ENCODE data around the gene MOB2.

The MOB2 gene

DNA sequence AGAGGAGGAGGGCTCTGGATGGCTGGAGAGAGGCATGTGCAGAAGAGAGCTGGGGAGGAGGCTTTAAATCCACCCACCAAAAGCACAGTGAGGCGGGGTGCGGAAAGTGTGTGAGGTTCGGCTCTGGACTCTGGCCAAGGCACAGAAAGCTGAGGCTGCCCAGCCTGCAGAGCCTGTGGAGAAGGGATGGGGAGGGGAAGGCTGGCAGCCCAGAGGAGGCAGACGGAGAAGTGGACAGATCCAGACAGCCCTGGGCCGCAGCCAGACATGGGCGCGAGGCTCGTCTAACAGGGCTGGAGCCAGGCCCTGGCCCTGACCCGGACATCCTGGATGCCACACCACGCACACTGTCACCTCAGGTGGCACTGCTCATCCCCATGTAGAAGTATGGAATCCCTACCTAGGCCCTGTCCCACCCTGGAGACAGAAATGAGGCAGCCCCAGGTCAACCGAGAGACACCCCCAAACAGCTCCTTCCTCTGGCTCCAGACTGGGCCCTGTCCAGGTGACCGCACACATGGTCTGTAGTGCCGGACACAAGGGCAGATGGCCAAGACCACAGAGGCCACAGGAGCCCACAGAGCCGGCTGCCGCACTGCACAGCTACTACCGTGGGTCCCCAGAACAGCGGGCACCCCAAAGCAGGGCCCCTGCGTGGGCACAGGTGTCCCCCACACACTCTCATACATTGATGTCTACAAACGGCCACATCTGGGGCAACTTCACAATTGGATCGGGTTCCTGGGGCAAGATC, 16.6 kb upstream of the MOB2 start:
- DNase-seq = no peak

DNA sequence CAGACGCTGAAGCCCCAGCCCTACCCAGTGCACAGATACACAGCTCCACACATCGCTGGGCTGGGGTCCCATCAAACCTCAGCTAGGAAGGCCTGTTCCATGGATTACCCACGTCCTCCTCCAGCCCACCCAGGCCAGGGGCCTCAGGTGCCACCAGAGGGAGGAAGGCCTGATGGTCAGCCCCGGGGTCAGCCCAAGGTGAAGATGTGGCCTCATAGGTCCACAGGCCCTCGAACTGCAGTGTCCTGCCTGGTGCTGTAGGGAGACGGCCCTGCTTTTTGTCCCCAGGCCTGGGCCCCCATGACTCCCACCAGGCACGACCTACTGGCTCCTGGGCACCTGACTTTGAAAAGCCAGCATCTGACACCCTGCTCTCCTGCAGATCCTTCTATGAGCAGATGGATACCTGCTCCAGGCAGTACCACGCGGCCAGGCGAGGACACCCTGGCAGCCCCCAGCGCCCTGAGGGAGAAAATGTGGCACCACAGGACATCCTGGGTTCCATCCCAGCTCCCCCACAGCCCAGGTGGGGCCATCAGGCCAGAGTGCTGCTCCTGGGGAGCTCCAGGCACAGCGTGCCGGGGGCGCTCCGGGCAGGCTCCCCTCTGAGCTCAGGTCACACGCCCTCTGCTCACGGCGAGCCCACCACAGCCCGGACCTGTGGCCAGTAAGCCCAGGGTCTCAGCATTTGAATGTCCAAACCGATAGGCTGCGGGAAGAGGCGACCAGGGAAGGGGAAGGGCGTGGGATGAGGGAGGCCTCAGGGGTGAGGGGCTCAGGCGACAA, 15.8 kb upstream of the MOB2 start:
- no peak for DNase-seq

DNA sequence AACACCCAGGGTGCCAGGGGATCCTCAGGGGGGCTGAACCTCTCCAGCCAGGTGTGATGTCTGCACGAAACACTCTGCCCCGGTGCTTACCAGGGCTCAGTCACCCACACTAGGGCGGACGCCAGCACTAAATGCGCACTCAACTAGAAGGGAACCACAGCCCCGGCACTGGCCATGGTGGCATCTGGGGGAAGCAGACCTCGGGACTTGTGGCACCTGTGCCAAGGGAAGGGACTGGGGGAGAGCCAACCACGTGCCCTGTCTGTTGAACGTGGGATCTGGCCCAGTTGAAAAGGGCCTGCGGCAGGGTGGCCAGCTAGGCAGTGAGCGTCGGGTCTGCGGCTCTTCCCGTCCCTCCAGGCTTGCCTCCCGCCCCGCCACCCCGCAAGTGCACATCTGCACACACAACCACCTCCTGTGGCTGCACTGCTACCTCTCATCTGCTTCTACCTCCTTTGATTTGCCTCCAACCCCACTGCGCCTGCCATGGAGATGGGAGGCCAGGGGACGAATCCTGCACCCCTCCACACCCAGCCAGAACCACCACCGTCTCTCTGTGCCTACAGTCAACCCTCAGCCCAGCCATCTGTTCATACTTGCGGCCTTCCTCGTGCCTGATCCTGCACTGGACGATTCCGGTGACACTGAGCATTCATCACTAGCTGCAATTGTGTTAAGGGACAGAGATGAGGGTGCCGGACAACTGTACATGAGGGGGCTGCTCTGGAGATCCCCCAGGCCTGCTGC, 15.0 kb upstream of the MOB2 start:
- DNase-seq = no peak

DNA sequence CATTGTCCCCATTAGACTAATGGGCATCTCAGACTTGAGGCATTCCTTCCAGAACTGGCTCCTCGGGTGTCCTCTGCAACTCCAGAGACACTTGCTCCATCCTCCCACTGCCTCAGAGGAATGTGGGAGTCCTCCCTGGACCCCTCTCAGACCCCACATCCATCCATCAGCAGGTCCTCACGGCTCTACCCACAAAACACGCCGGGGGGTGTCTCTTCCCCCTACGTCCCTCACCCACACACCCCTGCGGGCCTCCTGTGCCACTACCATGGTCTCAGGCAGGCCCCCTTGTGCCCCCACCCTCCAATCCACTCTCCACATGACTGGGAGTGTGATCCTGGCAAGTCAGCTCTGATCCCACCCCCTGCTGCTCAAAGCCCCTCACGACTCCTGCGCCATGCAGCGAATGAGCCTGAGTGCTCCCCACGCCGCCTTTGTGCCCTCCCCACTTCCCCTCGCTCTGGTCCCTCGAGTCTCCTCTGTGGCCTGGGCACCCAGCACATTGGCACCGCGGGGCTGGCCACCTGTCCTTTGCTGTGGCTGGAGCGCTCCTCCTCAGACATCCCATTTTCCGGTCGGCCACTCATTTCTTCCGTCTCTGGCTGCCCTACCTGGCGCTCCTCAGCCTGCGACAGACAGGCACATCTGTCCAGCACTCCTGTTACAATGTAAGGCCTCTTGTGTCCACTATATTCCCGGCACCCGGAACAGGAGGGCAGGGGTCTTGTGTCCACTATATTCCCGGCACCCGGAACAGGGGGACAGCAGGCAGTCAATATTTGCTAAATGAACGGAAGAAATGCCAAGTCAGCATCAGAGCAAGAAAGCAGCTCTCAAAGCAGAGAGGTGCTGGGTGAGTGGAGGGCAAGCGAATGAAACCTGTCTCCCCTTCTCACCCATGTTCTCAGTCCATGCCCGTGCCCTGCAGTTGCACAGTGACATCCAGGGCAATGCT, 14.2 kb upstream of the MOB2 start:
- no peak for DNase-seq

DNA sequence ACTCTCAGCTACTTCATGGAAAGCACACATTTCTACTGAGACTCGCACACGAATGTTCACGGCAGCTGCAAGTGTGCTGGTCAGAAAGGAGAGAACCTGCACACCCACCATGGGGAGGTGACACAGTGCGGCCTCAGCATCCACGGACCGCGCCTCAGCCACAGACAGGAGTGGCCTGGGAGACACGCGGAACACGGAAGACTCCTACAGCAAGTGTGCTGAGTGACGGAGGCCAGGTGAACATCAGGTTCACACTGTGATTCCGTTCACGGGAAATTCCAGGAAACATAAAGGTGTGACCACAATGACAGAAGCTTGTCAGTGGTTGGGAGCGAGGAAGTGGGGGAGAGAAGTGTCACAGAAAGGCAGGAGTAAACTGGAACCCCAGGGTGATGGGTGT, 13.3 kb upstream of the MOB2 start:
- no peak for DNase-seq

DNA sequence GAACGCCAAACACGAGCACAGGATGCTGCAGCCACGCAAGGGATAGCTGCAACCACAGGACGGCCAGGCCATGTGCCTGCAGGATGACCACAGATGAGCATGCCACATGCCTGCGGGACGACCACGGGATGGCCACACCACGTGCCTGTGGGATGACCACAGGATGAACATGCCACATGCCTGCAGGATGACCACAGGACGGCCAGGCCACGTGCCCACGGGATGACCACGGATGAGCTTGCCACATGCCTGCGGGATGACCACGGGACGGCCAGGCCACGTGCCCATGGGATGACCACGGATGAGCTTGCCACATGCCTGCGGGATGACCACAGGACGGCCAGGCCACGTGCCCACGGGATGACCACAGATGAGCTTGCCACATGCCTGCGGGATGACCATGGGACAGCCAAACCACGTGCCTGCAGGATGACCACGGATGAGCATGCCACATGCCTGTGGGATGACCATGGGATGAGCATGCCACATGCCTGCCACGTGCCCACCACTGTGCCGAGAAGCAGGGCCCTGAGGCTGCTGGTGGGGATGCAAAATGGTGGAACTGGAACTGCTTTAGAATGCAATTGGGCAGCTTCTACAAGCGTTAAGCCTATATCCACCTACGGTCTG, 12.8 kb upstream of the MOB2 start:
- no peak for DNase-seq

DNA sequence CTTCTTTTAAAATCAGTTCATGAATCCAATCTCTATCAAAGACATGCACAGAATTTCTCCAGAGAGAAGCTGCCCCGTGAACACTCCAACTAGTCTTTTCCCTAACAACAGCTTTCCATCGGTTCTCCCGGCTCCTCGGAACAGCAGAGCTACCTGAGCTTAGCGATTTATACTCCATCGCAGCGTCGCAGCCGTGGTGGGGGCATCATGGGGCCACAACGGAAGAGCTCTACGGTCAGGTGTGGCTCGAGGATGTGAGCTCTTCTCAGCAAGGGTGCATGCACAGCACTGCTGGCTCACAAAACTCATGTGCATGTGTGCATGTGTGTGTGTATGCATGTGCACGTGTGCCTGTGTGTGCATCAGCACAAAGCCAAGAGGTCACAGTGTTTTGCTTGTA, 11.7 kb upstream of the MOB2 start:
- DNase-seq = no peak

DNA sequence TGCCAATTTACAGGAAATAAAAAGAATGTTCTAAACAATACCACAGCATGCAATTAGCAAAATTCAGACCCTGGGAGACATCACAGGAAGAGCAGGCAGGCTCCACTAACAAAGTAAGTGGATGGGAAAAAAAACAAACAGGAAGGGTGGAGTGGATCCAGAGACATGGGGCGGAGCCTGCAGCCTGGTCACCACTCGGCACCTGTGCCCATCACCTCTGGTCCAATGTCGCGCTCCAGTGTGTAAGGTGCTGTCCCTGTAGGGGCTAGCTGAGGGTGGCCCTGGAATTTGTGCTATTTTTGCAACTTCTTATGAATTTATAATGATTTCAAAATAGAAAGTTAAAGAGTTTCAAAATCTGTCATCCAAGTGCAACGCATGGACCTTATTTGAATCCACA, 11.0 kb upstream of the MOB2 start:
- no peak for DNase-seq

DNA sequence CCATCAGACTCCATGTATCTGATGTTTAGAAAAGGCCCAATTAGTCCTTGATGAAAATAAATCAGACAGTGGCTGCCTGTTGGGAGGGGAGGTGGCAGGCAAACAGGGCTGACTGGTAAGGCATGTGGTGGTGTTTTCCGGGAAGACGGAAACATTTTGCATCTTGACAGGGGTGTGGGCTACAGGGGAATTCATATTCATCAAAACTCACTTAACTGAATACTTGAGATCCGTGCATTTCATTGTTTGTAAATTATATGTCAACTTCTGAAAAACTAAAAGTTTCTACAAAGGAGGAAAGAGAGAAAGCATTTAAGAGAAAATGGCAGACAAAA, 10.1 kb upstream of the MOB2 start:
- no peak for DNase-seq

DNA sequence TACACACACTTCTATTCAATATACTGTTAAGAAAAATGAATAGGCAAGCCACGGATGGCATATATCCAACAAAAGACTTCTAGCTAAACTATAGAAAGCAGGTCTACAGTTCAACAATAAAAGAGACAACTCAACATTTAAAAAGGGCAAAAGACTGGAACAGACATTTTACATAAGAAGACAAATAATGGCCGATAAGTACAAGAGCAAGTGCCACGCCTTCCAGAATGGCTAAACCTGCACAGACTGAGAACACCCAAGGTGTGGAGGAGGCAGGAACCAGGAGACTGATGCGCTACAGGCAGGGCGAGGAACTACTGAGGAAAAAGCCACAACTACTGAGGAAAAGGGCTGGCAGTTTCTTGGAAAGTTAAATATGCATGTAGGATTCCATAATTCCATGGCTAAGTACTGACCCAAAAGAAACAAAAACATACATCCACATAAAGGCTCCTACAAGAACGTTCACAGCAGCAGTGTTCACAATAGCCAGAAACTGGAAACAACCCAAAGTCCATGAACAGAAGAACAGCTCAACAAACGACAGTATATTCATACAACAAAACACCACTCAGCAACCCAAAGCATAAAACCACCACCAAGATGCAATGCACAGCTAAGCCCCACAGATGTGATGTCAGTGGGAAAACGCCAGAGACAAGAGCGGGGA, 9.6 kb upstream of the MOB2 start:
- DNase-seq = no peak

DNA sequence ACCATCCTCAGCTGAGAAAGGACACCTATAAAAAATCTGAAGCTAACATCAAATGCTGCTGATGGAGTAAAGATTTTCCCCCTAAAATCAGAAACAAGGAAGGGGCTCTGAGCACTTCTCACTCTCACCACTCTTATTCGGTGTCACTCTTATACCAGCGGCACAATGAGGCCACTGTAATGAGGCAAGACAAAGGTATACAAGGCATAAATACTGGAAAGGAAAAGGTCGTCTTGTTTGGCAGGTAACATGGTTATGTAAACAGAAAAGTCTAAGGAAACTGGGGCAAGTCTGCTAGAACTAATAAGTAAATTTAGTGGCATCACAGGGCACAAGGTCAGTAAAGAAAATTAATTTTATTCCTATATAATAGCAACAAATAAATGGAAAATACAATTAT, 8.1 kb upstream of the MOB2 start:
- DNase-seq = no peak

DNA sequence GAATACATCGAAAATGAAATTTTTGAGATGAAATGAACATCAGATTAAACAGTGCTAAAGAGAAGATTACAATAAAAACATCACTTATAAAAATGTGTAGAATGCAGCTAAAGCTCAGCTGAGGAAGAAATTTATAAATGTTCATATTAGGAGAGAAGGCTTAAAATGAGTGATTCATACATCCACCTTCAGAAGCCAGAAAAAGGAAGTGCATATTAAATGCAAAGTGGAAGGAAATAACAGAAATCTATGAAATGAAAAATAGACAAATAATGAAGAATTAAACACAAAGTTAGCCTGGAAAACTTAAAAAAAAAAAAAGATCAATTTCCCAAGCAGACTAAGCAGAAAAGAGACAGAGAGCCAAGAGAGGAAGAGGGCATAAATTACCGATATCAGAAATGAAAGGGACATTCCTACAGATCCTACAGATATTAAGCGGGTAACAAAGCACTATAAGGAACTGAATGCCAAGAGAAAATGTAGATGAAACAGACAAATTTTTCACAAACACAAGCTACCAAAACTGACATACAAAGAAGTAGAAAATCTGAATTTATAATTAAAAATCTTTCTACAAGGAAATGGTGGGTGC, 7.2 kb upstream of the MOB2 start:
- no peak for DNase-seq

DNA sequence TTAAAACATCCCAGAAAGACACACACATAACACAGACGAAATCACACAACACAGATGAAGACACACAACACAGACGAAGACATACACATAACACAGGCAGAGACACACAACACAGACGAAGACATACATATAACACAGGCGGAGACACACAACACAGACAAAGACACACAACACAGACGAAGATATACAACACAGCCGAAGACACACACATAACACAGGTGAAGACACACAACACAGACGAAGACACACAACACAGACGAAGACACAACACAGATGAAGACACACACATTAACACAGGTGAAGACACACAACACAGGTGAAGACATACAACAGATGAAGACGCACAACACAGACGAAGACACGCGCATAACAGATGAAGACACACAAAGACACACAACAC, 4.8 kb upstream of the MOB2 start:
- DNase-seq = no peak

DNA sequence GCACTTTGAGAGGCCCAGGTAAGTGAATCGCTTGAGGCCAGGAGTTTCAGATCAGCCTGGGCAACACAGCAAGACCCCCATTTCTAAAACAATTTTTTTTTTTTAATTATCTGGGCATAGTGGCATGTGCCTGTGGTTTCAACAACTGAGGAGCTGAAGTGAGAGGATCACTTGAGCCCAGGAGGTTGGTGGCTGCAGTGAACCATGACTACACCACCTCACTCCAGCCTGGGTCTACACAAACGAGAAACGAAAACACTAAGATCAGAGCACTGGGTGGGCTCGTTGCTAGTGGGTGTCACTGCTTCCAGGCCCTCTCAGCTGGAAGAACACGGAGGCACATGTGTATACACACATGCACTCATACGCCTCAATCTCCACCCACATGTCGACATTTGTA, 4.1 kb upstream of the MOB2 start:
- DNase-seq = no peak

DNA sequence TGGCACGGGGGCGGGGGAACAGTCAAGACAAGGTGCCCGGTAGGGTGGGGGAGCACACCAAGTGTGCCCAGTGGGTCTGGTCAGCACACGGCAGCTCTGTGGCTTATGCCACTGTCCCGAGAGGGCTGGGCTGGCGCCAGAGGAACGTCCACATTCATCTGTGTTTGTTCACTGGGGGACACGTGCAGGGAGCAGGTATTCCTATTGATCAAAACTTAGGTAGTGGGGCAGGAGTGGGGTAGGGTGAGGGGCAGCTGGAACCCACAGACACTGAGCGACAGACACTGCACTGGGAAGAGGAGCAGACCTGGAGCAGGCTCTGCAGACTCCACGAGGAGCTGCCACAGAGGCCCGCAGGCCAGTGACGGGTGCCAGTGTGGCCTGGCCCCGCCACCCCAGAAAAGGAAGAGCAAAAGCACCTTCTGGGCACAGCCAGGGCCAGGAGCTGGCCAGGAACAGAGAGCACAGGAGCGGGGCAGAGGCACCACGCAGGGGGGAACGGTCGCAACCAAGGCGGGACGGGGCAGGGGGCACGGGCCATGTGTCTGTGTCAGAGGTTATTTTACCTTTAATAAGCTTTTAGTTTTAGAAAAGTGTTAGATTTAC, 2.1 kb upstream of the MOB2 start:
- DNase-seq = no peak

DNA sequence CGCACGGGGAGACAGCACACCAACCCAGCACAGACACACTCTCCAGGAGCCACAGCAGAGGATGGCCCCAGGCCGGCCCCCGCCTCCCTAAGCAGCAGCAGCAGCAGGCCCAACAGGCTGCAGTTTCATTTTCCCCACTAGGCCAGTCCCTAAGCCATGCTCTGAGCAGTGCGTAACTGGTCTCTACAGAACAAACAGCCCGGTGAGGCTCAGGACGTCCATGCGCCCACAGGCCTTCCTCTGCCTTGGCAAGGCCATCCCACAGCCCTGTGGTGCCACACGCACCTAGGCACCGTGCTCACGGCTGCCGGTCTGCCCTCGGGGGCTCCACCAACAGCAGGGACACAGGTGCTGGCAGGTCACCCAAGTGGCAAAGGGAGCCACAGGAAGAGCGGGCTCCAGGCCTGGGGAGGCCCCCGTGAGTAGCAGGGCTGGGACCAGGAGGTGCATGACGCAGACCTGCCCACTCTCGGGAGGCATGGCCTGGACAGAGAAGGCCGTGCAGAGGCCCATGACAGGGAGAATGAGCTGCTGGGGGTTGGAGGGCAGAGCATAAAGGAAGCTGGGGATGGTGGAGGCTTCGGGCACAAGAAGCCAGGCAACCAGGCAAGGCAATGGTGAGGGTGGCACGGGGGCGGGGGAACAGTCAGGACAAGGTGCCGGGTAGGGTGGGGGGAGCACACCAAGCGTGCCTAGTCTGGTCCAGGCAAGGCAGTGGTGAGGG, 1.4 kb upstream of the MOB2 start:
- DNase-seq = no peak

DNA sequence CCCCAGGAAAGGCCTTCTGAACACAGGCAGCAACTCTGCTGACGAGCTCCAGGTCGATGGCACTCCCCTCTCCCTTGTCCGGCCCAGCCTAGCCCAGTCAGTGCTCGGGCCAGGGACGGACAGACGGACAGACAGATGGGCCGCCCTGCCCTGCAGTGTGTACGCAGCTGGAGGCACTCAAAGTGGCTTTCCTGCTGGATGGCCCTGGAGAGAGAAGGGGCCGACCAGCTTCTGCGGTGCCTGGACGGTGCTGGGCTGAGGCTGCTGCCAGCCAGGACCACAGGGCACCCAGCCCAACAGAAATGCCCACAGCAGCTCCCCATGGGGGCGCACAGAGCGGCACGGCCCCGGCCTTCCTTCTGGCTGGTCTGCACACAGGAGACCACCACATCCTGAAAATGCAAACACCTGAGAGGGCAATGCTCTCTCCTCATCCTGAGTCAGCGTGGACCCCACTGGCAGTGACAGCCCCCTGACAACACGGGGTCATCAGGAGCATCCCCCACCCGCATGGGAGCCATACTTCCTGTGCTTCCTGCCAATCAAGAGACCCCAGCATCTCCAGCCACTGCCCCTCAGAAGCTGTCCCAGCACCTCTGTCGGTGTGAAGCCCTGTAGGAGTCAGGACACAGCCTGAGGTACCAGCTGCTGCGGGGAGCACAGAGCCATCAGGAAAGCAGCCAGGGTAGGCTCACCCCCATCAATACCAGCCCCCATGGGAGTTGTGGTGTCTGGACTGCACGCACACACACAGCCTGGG, 692 bp upstream of the MOB2 start:
- DNase-seq = no peak

DNA sequence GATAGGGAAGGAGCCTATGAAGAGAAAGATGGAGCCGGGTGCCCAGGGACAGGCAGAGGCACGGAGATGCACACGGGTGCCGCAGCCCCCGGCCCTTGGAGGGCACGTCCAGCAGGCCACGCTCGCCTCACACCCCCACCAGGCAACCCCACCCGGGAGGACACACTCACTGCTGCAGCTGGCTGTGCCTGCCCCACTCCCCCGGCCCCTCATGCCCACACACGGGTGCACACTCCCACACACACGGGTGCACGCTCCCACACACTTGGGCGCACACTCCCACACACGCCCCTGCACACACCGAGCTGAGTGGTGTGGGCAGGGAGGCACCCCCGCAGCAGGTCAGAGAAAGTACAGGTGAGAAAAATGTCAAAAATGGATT, 1.1 kb downstream of the MOB2 start:
- no peak for DNase-seq

DNA sequence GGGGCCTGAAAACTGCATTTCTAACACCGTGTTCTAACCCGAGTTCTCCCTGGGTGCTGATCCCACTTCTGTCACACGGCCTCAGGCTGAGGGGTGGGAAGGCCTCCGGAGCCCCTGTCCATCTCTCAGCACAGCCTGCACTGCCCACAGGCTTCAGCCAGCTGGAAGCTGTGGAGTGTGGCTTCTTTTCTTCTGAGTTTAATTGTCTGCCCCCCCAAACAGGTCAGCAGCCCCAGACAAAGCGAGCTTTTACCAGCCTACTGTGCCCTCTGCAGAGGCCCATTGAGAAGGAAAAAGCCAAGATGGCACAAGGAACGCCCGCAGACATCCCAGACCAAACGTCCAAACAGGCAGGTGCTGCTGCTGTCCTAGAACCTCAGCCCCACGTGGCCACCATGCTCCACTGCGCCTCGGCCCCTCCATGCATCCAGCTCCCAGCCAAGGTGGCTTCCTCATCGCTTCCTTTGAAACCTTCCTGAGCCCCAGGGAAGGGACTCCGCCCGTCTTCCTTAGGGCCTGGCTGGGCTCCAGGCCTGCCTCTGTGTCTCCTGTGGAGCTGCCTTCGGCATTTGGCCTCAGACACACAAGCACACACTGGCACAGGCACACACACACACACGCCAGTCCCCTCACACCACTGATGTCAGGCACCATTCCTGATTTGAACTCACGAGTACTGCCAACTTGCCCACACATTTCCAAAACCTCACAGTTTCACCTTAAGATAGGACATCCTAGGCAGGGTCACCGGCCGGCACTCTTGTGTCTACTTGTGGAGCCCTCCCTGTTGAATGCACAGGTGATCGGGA, 1.7 kb downstream of the MOB2 start:
- DNase-seq = no peak
